ENCODE results near the gene FIGN. TPM values are rescaled to one million over a fixed set of nuclear protein-coding genes. Genes with fewer than 3 reads are reported as not detected.

Gene FIGN
- total RNA-seq, 1 donor from 2014 or later, result 4.3 TPM

- Histone ChIP-seq H3K4me3 (no peak overlapping the region), H3K27me3 (no peaks in the 10 kb centered on the region), H3K9me3 (no peaks in the 10 kb centered on the region), H3K27ac (no peak overlapping the region), H3K36me3 (peaks cover 12 to 21% of the 10 kb centered on the region in 2 donors), H3K4me1 (no peaks in the 10 kb centered on the region)
- DNase-seq (ENCODE audit: low spot score in 2 of 2), result no peak
- intact Hi-C loops (cut with DNase I), result no loop called here
- TF ChIP-seq CTCF (IDR thresholded peaks at IDR 0.05), result no peak
Observed at GRCh38 chr2:163610817-163611556, 124.8 kb downstream of the FIGN start.

- Histone ChIP-seq H3K27ac (no peak overlapping the region), H3K4me1 (no peaks in the 10 kb centered on the region), H3K9me3 (no peaks in the 10 kb centered on the region), H3K4me3 (no peak overlapping the region), H3K27me3 (no peaks in the 10 kb centered on the region), H3K36me3 (peaks cover 12 to 21% of the 10 kb centered on the region in 2 donors)
- intact Hi-C loops (cut with DNase I), result no loop called here
- no peak for TF ChIP-seq CTCF (IDR thresholded peaks at IDR 0.05)
- DNase-seq (ENCODE audit: low spot score in 2 of 2), result no peak
Observed at GRCh38 chr2:163607630-163608029, 128.2 kb downstream of the FIGN start.

GRCh38 chr2:163606878-163607277, 128.9 kb downstream of the FIGN start:
- DNase-seq (ENCODE audit: low spot score in 2 of 2), result no peak
- Histone ChIP-seq H3K4me3 (no peak overlapping the region), H3K27ac (no peak overlapping the region), H3K27me3 (no peaks in the 10 kb centered on the region), H3K4me1 (no peaks in the 10 kb centered on the region), H3K36me3 (peaks cover 12 to 21% of the 10 kb centered on the region in 2 donors), H3K9me3 (no peaks in the 10 kb centered on the region)
- no peak for TF ChIP-seq CTCF (IDR thresholded peaks at IDR 0.05)
- intact Hi-C loops (cut with DNase I), result no loop called here

- no peaks in the 10 kb centered on the region for H3K9me3 ChIP-seq
- H3K36me3 ChIP-seq, result peaks cover 7 to 12% of the 10 kb centered on the region in 2 donors
- TF ChIP-seq CTCF (IDR thresholded peaks at IDR 0.05), result no peak
- no peak for DNase-seq (ENCODE audit: low spot score in 2 of 2)
- no peak overlapping the region for H3K4me3 ChIP-seq
- intact Hi-C loops (cut with DNase I), result no loop called here
- no peaks in the 10 kb centered on the region for H3K27me3 ChIP-seq
- no peaks in the 10 kb centered on the region for H3K4me1 ChIP-seq
- no peak overlapping the region for H3K27ac ChIP-seq
Observed at GRCh38 chr2:163605779-163606178, 130.0 kb downstream of the FIGN start.

DNA sequence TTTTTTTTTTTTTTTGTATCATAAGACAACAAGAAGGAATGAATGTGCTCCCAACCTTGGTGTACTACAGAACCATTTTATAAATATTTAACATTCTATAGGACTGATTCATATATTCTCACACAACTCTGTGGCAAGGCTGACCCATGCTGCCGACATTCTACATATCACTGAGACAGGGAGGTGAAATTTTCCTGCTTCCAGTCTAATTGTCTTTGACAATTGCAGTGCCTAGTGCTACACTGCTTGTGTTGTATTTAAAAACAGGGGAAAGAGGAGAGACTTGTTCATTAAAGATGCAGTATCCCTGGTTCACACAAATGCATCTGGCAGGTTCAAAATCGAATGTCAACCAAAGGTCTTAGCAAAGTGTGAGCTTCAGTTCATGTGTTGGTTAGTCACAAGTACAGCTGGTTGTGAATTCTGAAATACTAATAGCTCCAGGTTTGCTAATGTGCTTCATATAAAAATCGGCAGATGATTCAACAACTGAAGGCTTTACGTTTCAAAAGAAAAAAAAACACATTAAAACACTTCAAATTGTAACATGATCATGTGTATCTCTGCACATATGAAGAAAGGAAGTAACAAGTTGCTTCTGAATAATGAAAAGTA, 130.8 kb downstream of the FIGN start:
- TF ChIP-seq CTCF (IDR thresholded peaks at IDR 0.05), result no peak
- no peak overlapping the region for H3K27ac ChIP-seq
- H3K4me3 ChIP-seq, result no peak overlapping the region
- H3K27me3 ChIP-seq, result no peaks in the 10 kb centered on the region
- DNase-seq (ENCODE audit: low spot score in 2 of 2), result no peak
- H3K36me3 ChIP-seq, result peaks cover 1 to 5% of the 10 kb centered on the region in 2 donors
- H3K9me3 ChIP-seq, result no peaks in the 10 kb centered on the region
- no peaks in the 10 kb centered on the region for H3K4me1 ChIP-seq
- intact Hi-C loops (cut with DNase I), result no loop called here
